Measurements from ENCODE around the gene MSRB2. TPM values are rescaled to one million over a fixed set of nuclear protein-coding genes. Genes with fewer than 3 reads are reported as not detected.

MSRB2 gene
- total RNA-seq: 10 to 100 TPM; 29.2 to 43.2 TPM

- TF ChIP-seq, protein P1, sequence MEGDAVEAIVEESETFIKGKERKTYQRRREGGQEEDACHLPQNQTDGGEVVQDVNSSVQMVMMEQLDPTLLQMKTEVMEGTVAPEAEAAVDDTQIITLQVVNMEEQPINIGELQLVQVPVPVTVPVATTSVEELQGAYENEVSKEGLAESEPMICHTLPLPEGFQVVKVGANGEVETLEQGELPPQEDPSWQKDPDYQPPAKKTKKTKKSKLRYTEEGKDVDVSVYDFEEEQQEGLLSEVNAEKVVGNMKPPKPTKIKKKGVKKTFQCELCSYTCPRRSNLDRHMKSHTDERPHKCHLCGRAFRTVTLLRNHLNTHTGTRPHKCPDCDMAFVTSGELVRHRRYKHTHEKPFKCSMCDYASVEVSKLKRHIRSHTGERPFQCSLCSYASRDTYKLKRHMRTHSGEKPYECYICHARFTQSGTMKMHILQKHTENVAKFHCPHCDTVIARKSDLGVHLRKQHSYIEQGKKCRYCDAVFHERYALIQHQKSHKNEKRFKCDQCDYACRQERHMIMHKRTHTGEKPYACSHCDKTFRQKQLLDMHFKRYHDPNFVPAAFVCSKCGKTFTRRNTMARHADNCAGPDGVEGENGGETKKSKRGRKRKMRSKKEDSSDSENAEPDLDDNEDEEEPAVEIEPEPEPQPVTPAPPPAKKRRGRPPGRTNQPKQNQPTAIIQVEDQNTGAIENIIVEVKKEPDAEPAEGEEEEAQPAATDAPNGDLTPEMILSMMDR (IDR thresholded peaks at IDR 0.05): no peak
- H3K9ac ChIP-seq (ENCODE audit: low read depth in 2 of 2, low read length in 2 of 2): peak within 1 kb of the TSS; percentile 53 to 92
- no peaks in the 10 kb centered on the region for H3K27me3 ChIP-seq
- DNase-seq: peak; percentile 96
- intact Hi-C loops (cut with DNase I): no loop called here
- H3K4me1 ChIP-seq: peaks cover 5% of the 10 kb centered on the region
- H3K9me3 ChIP-seq: no peaks in the 10 kb centered on the region
- no peaks in the 10 kb centered on the region for H3K36me3 ChIP-seq
- peak within 1 kb of the TSS; percentile 68 for H3K4me3 ChIP-seq
- peak within 1 kb of the TSS; percentile 88 for H3K27ac ChIP-seq
Measured at GRCh38 chr10:23095404-23095965, at the start of gene MSRB2. Gene MSRB2, plus strand, starts transcription at chr10:23095579. Its CDS starts 30 bp downstream, at chr10:23095609.

GRCh38 chr10:23046027-23046426 lies 49.4 kb upstream of the MSRB2 start:
- Histone ChIP-seq H3K4me3 (no peak overlapping the region), H3K27me3 (no peaks in the 10 kb centered on the region), H3K36me3 (no peaks in the 10 kb centered on the region), H3K27ac (no peak overlapping the region), H3K4me1 (no peaks in the 10 kb centered on the region), H3K9me3 (no peaks in the 10 kb centered on the region), H3K9ac (ENCODE audit: low read depth in 2 of 2, low read length in 2 of 2) (no peak overlapping the region)
- intact Hi-C loops (cut with DNase I): no loop called here
- no peak for DNase-seq
- TF ChIP-seq, protein P1 (IDR thresholded peaks at IDR 0.05): no peak

GRCh38 chr10:23047201-23048050 lies 48.0 kb upstream of the MSRB2 start:
- TF ChIP-seq, protein P1 (IDR thresholded peaks at IDR 0.05): no peak
- no peaks in the 10 kb centered on the region for H3K9me3 ChIP-seq
- H3K9ac ChIP-seq (ENCODE audit: low read depth in 2 of 2, low read length in 2 of 2): no peak overlapping the region
- no peaks in the 10 kb centered on the region for H3K4me1 ChIP-seq
- no peaks in the 10 kb centered on the region for H3K36me3 ChIP-seq
- no peak overlapping the region for H3K4me3 ChIP-seq
- intact Hi-C loops (cut with DNase I): no loop called here
- DNase-seq: no peak
- no peaks in the 10 kb centered on the region for H3K27me3 ChIP-seq
- no peak overlapping the region for H3K27ac ChIP-seq

DNA sequence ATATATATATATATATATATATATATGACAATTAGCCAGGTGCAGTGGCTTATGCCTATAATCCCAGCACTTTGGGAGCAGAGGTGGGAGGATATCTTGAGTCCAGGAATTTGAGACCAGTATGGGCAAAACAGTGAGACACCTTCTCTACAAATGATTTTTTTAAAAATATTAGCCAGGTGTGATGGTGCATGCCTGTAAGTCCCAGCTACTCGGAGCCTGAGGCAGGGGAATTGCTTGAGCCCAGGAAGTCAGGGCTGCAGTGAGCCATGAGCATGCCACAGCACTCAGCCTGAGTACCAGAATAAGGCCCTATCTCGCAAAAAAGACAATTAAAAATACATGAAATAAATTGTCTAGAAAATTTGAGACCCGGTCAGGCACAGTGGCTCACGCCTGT lies 47.2 kb upstream of the MSRB2 start:
- no peaks in the 10 kb centered on the region for H3K36me3 ChIP-seq
- no peak overlapping the region for H3K9ac ChIP-seq (ENCODE audit: low read depth in 2 of 2, low read length in 2 of 2)
- intact Hi-C loops (cut with DNase I): no loop called here
- H3K27ac ChIP-seq: no peak overlapping the region
- no peaks in the 10 kb centered on the region for H3K9me3 ChIP-seq
- TF ChIP-seq, protein P1 (IDR thresholded peaks at IDR 0.05): no peak
- no peaks in the 10 kb centered on the region for H3K27me3 ChIP-seq
- H3K4me1 ChIP-seq: no peaks in the 10 kb centered on the region
- no peak overlapping the region for H3K4me3 ChIP-seq
- DNase-seq: no peak

GRCh38 chr10:23051278-23051677 lies 44.1 kb upstream of the MSRB2 start:
- intact Hi-C loops (cut with DNase I): no loop called here
- H3K4me3 ChIP-seq: no peak overlapping the region
- H3K9ac ChIP-seq (ENCODE audit: low read depth in 2 of 2, low read length in 2 of 2): no peak overlapping the region
- no peak for DNase-seq
- TF ChIP-seq, protein P1 (IDR thresholded peaks at IDR 0.05): no peak
- H3K36me3 ChIP-seq: no peaks in the 10 kb centered on the region
- H3K9me3 ChIP-seq: no peaks in the 10 kb centered on the region
- H3K27me3 ChIP-seq: no peaks in the 10 kb centered on the region
- H3K4me1 ChIP-seq: no peaks in the 10 kb centered on the region
- no peak overlapping the region for H3K27ac ChIP-seq
